Hematopoietic multipotent progenitor cell treated with erythropoietin and hydrocortisone succinate and interleukin-3 and kit ligand, for 6 days (in vitro differentiated cells): ENCODE results near the gene CYP20A1.
A peak's percentile ranks its signal among the peaks of the same experiment; 100 is the strongest.
"Not testable (repeated sequence)": the region's sequence is repeated elsewhere in the genome, so short reads cannot be mapped to it uniquely, and the experiment has no call there.

ENCODE experiments used
- DNase-seq: peaks from one replicate; pipeline ENCODE4 v3.0.0-alpha.2; 2015

The CYP20A1 gene

GRCh38 chr2:203282101-203282500, 43.3 kb downstream of the CYP20A1 start:
- DNase-seq, result no peak

DNA sequence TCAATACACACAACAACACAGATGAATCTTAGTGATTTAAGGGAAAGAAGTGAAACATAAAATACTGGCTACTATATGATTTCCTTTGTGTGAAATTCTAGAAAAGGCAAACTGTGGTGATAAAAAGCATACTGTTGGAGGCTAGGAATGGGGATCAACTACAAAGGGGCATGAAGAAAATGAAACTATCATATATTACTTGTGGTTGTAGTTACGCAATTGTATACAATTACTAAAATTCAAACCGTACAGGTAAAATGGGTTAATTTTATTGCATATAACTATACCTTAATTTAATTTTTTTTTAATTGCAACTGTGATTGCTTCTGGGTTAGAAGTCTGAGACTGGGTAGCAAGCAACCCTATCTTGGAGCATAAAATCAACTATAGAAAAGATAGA, 47.7 kb downstream of the CYP20A1 start:
- DNase-seq, result no peak

GRCh38 chr2:203301667-203302066, 62.8 kb downstream of the CYP20A1 start:
- no peak for DNase-seq

DNA sequence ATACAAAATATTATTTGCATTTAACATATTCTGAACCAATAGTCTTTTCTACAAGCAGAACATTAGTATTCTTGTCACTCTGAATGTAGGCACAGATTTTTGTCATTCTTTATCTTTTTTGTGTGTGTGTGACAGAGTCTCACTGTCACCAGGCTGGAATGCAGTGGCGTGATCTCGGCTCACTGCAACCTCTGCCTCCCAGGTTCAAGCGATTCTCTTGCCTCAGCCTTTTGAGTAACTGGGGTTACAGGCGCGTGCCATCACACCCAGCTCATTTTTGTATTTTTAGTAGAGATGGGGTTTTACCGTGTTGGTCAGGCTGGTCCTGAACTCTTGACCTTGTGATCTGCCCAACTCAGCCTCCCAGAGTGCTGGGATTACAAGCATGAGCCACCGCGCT, 63.8 kb downstream of the CYP20A1 start:
- DNase-seq, result not testable (repeated sequence)

DNA sequence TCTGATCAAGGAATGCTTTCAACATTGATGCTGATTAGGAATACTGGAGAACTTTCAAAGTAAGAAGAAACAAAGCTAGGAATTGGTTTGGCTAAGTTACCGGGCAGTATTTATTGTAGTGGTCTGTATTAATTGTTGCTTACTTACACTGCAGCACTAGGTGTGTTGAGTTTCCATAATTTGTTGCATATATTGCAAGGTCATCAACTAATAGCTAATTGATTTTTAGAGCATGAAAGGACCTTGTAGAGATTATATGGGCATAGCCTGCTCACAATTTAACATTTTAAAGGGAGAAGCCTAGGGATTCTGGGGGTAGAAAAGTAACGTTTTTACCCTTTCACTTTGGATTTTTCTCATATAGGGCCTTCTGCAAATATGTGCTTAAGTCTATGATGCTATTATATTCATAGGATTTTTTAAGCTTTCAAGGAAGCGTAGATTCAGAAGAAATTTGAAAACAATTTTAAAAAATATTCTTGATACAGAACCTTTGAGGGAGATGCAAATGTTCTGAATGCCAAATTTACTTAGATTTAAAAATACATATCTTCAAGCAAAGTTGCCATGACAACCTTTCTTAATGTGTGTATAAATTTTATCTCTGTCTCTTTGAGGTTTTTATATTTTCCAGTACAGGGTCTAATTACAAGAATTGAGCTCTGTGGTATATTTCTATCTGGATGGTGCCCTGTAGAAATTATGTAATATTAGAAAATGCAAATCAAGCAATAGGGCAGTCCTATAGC, 72.0 kb downstream of the CYP20A1 start:
- DNase-seq, result peak; percentile 9

DNA sequence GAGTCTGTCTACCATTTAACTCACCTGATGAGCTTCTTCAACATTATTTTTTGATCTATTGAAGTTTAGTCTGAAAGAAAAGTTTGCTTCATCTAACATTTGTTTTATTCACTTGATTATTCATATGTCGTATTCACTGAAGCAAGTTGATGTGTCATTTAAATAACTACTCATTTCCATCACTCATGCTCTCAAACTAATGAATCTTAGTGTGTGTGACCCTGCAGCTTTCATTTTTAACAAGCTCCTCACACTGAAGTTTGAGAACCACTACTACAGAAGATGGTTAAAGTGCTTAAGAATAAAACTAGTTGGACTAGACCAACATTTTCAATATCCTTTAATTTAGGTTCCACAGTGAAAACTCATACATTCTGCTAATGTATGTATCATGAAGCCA, 87.5 kb downstream of the CYP20A1 start:
- no peak for DNase-seq

GRCh38 chr2:203327582-203327900, 88.7 kb downstream of the CYP20A1 start:
- no peak for DNase-seq

DNA sequence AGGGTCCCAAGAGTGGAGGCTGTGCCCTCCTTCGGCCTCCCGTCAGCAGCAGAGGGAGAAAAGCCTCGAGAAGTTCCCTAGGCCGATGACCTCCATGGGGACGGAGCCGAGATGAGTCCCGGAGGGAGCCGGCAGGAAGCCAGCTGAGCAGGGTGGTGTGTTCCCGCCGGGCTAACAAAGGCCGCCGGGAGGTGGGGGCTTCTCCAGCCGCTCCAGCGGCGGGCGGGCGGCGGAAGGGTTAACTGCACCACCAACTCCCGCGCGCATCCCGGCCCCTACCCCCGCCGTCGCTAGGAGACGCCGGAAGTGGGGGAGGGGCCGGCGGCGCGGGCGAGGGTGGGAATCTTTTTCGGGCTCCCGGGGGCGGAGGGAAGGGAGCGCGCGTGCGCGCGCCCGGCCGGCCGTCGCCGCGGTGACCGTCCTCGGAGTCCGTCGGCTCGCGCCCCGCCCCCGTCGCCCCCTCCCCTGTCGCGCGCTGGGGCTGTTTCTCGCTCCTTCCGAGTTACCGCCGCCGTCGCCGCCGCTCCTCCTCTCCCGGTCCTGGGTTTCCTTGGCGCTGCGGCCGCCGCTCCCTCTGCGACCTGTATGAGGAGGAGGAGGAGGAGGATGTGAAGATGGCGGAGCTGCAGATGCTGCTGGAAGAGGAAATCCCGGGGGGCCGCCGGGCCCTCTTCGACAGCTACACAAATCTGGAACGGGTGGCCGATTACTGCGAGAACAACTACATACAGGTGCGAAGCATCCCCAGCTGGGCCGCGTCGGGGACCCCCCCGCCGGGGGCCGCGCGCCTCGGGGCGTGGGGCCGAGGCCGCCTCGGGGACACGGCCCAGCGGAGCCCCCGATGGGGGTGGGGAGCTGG, 89.3 kb downstream of the CYP20A1 start, which contains the start of gene ABI2:
Gene ABI2 (plus strand): TSS at position 494 of the 859 bp plus-strand sequence. CDS start 121 bp downstream, at position 615.
- peak; percentile 79 for DNase-seq

GRCh38 chr2:203328760-203329540, 90.1 kb downstream of the CYP20A1 start:
- peak; percentile 56 for DNase-seq

DNA sequence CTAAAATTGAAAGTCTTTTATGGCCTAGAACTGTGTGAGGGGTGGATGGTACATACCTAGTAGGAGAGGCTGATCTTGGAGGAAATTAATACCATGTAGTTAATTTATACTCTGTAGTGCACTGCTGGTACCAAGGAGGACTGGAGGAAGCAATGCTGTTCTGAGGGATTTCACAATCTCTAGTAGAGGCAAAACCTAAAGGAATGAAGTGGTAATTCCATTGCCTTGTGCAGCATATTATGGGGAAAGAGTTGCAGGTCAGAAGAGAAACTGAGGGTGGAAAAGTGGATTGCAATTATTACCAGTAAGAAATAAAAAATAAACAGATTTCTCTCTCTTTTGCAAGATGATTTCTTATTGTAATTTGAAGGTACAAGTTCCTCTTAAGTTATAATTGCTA, 91.6 kb downstream of the CYP20A1 start:
- DNase-seq, result peak; percentile 9

DNA sequence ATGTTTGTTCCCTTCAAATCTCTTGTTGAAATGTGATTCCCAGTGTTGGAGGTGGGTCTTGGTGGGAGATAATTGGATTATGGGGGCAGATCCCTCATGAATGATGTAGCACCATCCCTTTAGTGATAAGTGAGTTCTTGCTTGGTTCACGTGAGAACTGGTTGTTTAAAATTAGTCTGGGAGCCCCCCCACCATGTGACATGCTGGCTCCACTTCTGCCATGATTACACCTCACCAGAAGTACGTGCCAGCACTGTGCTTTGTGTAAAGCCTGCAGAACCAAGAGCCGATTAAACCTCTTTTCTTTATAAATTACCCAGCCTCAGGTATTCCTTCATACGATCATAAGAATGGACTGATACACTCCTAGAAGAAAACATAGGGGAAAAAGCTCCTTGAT, 99.5 kb downstream of the CYP20A1 start:
- DNase-seq, result no peak

DNA sequence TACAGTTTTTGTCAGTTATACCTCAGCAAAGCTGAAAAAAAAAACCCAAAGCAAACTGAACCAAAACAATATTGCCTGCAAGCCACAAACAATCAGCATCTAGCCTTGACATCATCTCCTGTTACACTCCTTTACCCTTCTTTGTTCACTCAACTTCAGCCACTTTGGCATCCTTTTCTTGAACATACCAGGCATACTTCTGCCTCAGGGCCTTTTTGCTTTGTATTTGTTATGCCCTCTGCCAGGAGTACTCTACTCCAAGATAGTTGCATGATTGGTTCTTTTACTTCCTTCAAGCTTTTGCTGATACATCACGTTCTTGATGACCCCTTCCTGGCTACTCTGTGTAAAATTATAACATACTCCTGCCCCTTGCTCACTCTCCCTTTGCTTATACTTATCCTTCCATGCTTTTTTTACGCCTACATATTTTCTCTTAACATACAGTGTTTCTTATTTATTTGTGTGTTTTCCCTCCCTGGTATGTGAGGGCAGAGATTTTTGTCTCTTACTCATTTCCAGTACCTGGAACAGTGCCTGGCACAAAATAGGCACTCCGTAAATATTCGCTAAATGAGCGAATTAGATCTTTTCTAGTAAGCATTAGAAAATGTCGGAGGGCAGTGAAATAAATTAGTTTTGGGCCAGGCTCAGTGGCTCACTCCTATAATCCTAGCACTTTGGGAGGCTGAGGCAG, 102.1 kb downstream of the CYP20A1 start:
- DNase-seq, result no peak

GRCh38 chr2:203341741-203342310, 103.0 kb downstream of the CYP20A1 start:
- DNase-seq, result no peak

- DNase-seq, result not testable (repeated sequence)
These were observed 103.6 kb downstream of the CYP20A1 start for GRCh38 chr2:203342374-203342773.

- DNase-seq, result no peak
These were observed 105.8 kb downstream of the CYP20A1 start for GRCh38 chr2:203344667-203345066.

GRCh38 chr2:203346612-203347011, 107.8 kb downstream of the CYP20A1 start:
- peak; percentile 21 for DNase-seq

DNA sequence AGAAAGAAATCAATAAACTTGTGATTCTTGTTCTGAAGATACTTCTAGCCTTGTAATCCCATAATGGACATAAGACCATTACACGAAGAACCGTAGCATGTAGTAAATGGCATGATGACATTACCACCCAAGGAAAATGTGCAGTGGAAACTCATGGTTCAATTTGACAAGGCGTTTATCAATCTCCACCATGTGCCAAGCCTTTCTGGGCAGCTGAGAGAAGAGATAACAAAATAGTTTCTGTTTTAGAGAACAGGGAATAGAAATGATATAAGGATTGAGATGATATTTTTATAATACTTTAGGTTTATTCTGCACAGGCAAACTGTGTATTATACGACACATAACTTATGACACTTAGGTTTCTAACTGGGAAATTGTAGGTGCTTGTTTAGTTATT, 108.6 kb downstream of the CYP20A1 start:
- DNase-seq, result peak; percentile 94

GRCh38 chr2:203352604-203353255, 113.9 kb downstream of the CYP20A1 start:
- DNase-seq, result no peak

DNA sequence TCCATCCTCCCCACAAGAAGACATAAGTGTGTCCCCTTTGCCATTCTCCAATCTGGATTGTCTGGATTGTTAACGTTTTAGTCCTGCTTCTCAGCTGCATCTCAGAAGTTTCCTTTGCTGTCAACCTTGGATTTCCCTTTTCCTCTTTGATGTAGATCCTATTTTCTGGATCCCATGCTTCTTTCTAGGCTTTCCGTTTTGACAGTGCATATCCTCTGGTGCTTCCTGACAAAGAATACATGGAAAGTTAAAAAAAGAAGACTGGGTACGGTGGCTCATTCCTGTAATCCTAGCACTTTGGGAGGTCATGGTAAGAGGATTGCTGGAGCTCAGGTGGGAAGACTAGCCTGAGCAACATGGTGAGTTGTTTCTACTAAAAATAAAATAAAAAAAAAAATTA, 116.1 kb downstream of the CYP20A1 start:
- DNase-seq, result no peak
